Measurements from ENCODE around the gene ATP6V1D. TPM values are rescaled to one million over a fixed set of nuclear protein-coding genes. Genes with fewer than 3 reads are reported as not detected.

ATP6V1D gene
- total and polyA plus RNA-seq, 4 donors, result 49.6 to 134 (median 60.2) TPM

GRCh38 chr14:67313153-67313552 lies 46.5 kb downstream of the ATP6V1D start:
- DNase-seq, result no peak
- ATAC-seq (ENCODE audit: insufficient read depth, low FRiP score), result no peak
- no peaks in the 10 kb centered on the region for H3K9me3 ChIP-seq (ENCODE audit: control insufficient read depth in 4 of 4, insufficient read depth in 3 of 4, low read length in 3 of 4)
- H3K4me3 ChIP-seq, result no peak overlapping the region
- H3K4me1 ChIP-seq (ENCODE audit: control insufficient read depth in 5 of 5, insufficient read depth in 5 of 5, low read length in 5 of 5), result no peaks in the 10 kb centered on the region
- H3K27me3 ChIP-seq (ENCODE audit: control insufficient read depth in 3 of 3, insufficient read depth in 3 of 3, low read length in 2 of 3), result no peaks in the 10 kb centered on the region
- TF ChIP-seq, protein P1, sequence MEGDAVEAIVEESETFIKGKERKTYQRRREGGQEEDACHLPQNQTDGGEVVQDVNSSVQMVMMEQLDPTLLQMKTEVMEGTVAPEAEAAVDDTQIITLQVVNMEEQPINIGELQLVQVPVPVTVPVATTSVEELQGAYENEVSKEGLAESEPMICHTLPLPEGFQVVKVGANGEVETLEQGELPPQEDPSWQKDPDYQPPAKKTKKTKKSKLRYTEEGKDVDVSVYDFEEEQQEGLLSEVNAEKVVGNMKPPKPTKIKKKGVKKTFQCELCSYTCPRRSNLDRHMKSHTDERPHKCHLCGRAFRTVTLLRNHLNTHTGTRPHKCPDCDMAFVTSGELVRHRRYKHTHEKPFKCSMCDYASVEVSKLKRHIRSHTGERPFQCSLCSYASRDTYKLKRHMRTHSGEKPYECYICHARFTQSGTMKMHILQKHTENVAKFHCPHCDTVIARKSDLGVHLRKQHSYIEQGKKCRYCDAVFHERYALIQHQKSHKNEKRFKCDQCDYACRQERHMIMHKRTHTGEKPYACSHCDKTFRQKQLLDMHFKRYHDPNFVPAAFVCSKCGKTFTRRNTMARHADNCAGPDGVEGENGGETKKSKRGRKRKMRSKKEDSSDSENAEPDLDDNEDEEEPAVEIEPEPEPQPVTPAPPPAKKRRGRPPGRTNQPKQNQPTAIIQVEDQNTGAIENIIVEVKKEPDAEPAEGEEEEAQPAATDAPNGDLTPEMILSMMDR (IDR thresholded peaks at IDR 0.05; ENCODE audit: control extremely low read depth, extremely low read depth), result no peak
- 85 to 91% methylated on average over 1 of the region's 1 CpG for WGBS, 2 donors
- H3K9ac ChIP-seq (ENCODE audit: insufficient read depth in 1 of 2, low read length in 2 of 2), result no peak overlapping the region
- H3K36me3 ChIP-seq (ENCODE audit: control insufficient read depth in 4 of 4, insufficient read depth in 4 of 4, low read length in 4 of 4), result peaks cover 5 to 18% (median 10%) of the 10 kb centered on the region in 4 donors
- H3K27ac ChIP-seq (ENCODE audit: low read depth in 1 of 2, low read length in 1 of 2), result no peak overlapping the region

DNA sequence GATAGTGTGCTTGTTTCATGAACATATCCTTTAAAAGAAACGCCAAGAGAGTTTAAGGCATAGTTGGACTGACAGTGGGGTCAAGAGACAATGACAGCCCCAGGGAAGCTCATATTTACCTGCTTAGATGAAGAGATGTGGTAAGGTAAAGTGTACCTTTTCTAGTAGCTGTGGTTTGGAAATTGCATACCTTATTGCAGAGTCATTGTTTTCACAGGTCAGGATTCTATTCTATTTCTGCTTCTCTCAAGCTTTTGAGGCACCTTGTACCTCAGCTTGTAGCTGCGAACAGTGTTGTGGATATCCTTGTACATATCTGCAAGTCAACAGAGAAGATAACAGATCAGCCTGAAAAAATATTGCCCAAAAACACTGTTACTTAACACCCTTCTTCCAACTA lies 47.7 kb downstream of the ATP6V1D start:
- H3K9me3 ChIP-seq (ENCODE audit: control insufficient read depth in 4 of 4, insufficient read depth in 3 of 4, low read length in 3 of 4), result no peaks in the 10 kb centered on the region
- no peak overlapping the region for H3K9ac ChIP-seq (ENCODE audit: insufficient read depth in 1 of 2, low read length in 2 of 2)
- no peak for DNase-seq
- H3K36me3 ChIP-seq (ENCODE audit: control insufficient read depth in 4 of 4, insufficient read depth in 4 of 4, low read length in 4 of 4), result peaks cover 5 to 22% (median 8%) of the 10 kb centered on the region in 4 donors
- no peaks in the 10 kb centered on the region for H3K4me1 ChIP-seq (ENCODE audit: control insufficient read depth in 5 of 5, insufficient read depth in 5 of 5, low read length in 5 of 5)
- H3K4me3 ChIP-seq, result no peak overlapping the region
- TF ChIP-seq, protein P1 (IDR thresholded peaks at IDR 0.05; ENCODE audit: control extremely low read depth, extremely low read depth), result no peak
- ATAC-seq (ENCODE audit: insufficient read depth, low FRiP score), result no peak
- no peak overlapping the region for H3K27ac ChIP-seq (ENCODE audit: low read depth in 1 of 2, low read length in 1 of 2)
- H3K27me3 ChIP-seq (ENCODE audit: control insufficient read depth in 3 of 3, insufficient read depth in 3 of 3, low read length in 2 of 3), result no peaks in the 10 kb centered on the region
- 92 to 93% methylated on average over 2 of the region's 2 CpGs for WGBS, 2 donors

Small RNA genes lying within 50 kb of the gene (small RNA-seq; reads per million reads assigned to genes)
- gene RF00019 (ENCODE audit: low replicate concordance), result not detected

Other genes with a start within 250 kb of the ATP6V1D start
- under 1 TPM in 1 of 2 donors, not detected in 1; 0.11 TPM for gene GARIN2, start 170.4 kb downstream of the ATP6V1D start, total RNA-seq
- gene GARIN2, start 170.4 kb downstream of the ATP6V1D start, polyA plus RNA-seq, result under 1 TPM; 0.03 to 0.06 TPM
- 10 to 100 TPM; 26.1 to 45.7 TPM for gene PALS1, start 118.4 kb downstream of the ATP6V1D start, total RNA-seq
- gene PALS1, start 118.4 kb downstream of the ATP6V1D start, polyA plus RNA-seq, result 1 to 10 TPM; 6.1 to 8.7 TPM
- gene EIF2S1, start 524 bp upstream of the ATP6V1D start, total RNA-seq, result 10 to 100 TPM; 44.3 to 72.7 TPM
- 100 to 1,000 TPM in 1 of 2 donors, 10 to 100 TPM in 1; 22.5 to 109 TPM for gene EIF2S1, start 524 bp upstream of the ATP6V1D start, polyA plus RNA-seq
- 1 to 10 TPM; 2.8 to 4.9 TPM for gene PLEK2, start 52.4 kb upstream of the ATP6V1D start, total RNA-seq
- gene PLEK2, start 52.4 kb upstream of the ATP6V1D start, polyA plus RNA-seq, result 1 to 10 TPM; 3.6 to 4.2 TPM
- gene TMEM229B, start 128.9 kb upstream of the ATP6V1D start, total RNA-seq, result 1 to 10 TPM; 1.5 to 4.5 TPM
- gene TMEM229B, start 128.9 kb upstream of the ATP6V1D start, polyA plus RNA-seq, result 1 to 10 TPM; 1.5 to 3.5 TPM
- gene PLEKHH1, start 173.5 kb upstream of the ATP6V1D start, total RNA-seq, result 1 to 10 TPM; 2.9 to 9.3 TPM
- gene PLEKHH1, start 173.5 kb upstream of the ATP6V1D start, polyA plus RNA-seq, result 1 to 10 TPM in 1 of 2 donors, under 1 TPM in 1; 0.80 to 2.9 TPM
- 10 to 100 TPM; 20.6 to 22.3 TPM for gene PIGH, start 240.5 kb upstream of the ATP6V1D start, total RNA-seq
- 10 to 100 TPM; 21.9 to 29.5 TPM for gene PIGH, start 240.5 kb upstream of the ATP6V1D start, polyA plus RNA-seq

All from lung (tissue), 13 donors.